HG03342 (cell line): ENCODE data around the gene PPP2R2B.

Source experiments
- ATAC-seq: cut with Tn5 transposase; IDR thresholded peaks from one replicate; pipeline ENCODE4 v1.9.1; 2021; ENCODE audit warnings: mild to moderate bottlenecking, moderate library complexity; ENCODE audit not compliant: unreplicated experiment

Gene PPP2R2B

GRCh38 chr5:146828385-146828784 lies 50.2 kb downstream of the PPP2R2B start:
- no peak for ATAC-seq

DNA sequence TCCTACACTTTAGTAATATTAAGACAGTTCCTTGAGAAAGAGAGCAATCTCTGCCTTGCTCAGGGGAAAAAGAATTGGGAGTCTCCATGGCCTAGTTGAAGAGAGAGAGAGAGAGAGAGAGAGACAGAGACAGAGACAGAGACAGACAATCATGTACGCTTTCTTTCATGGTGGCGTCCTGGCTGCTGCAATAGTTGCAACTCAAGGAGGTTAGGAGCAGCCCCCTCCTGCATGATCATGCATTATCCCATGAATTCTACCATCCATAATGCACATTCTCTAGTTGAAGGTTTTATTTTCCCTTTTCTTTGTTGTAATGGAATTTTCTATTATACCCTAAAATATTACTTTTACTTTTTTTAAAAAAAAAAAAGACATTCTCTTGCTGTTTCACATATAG lies 50.7 kb downstream of the PPP2R2B start:
- no peak for ATAC-seq

DNA sequence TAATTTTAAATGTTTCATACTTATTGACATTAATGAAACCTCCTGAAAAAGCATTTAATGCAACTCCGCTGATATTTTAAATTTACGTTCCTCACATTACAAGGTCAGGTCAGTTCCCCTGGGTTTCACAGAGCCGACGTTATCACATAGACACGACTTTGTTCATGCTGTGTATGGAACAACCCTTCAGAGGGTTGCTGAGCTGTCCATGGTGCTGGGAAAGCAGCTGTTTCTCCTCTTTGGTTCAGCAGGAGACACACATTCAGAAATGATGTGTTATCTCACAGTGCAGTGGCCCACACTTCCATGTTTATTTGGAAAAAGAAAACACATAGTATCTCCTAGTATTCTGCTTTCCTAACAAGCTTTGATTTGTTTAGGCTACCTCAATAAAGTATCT lies 53.5 kb downstream of the PPP2R2B start:
- no peak for ATAC-seq

DNA sequence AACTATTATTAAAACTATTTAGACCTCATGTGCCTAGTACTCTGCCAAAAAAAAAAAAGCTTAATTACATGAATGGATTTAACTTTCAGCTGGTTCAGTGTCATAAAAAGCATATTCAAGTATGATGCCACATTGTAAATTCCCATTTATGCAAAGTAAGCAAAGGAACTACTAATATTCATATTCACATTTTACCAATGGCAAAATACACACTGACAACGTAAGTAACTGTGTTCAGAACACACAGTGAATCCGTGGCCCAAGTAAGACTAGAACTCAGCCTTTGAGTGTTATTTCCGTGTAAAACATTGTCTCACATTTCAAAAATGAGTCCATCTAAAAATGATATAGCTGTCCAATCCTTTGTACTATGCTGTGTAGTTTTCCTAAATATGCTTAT lies 56.8 kb downstream of the PPP2R2B start:
- no peak for ATAC-seq

DNA sequence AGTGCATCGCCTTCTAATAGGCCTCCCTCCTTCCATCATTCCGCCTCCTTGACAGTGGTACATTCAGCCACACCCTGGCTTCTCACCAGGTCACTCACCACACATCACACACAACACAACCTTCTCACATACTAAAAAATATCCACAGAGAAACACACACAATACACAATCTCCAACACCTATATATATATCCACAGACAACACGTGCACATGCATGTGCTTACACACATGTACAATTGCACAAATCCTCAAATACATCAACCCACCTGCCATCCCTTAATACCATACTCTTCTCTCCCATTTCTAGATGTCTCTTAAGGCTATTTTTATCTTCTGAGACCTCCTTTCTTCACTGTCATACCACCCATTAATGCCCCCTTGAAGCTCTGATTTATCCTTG lies 57.6 kb downstream of the PPP2R2B start:
- ATAC-seq: no peak

DNA sequence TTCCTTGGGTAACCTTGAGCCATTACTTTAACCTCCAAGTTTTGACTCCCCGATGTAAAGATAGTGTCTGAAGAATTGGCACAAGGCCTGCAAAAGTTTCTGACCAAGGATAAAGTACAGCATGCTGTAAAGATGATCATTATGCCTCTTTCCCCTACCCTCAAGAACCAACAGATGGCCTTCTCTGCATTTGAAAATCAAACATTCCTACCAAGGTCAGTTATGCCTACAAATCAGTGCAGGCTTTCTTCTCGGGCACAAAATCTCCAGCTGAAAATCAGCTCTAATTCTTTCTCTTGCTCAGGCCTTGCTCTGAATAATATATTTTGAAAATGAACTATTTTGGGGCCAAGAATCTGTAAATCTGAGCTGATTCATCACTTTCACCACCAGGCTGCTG lies 59.7 kb downstream of the PPP2R2B start:
- ATAC-seq: no peak

- no peak for ATAC-seq
Observed at GRCh38 chr5:146817973-146818372, 60.6 kb downstream of the PPP2R2B start.

DNA sequence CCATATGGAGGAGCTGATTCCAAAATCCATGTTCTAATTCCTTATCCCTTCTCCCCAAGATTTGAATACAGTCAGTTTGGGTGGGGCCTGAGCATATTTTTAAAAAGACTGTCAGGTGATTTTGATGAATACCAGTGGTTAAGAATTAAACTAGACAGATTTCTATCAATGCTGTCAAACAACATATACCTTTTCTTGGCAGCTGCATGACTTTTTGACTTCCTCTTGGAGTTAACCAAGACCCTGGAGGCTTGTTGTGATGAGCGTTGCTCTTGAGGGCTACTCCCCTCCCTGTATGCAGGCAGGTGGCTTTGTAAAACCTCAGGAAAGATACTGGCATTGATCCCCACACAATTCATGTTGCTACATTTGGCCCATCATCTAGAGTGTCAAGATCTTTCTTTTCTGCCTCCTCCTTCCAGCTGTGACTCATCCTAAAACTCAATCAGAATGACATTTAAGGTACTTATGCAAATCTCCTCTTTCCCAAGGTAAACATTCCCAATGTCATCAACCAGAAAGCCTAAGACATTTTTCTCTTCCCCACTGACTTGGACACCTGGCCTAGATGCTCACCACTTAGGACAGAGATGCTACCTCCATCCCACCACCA lies 61.7 kb downstream of the PPP2R2B start:
- ATAC-seq: no peak

- ATAC-seq: no peak
Observed at GRCh38 chr5:146815411-146815810, 63.1 kb downstream of the PPP2R2B start.

DNA sequence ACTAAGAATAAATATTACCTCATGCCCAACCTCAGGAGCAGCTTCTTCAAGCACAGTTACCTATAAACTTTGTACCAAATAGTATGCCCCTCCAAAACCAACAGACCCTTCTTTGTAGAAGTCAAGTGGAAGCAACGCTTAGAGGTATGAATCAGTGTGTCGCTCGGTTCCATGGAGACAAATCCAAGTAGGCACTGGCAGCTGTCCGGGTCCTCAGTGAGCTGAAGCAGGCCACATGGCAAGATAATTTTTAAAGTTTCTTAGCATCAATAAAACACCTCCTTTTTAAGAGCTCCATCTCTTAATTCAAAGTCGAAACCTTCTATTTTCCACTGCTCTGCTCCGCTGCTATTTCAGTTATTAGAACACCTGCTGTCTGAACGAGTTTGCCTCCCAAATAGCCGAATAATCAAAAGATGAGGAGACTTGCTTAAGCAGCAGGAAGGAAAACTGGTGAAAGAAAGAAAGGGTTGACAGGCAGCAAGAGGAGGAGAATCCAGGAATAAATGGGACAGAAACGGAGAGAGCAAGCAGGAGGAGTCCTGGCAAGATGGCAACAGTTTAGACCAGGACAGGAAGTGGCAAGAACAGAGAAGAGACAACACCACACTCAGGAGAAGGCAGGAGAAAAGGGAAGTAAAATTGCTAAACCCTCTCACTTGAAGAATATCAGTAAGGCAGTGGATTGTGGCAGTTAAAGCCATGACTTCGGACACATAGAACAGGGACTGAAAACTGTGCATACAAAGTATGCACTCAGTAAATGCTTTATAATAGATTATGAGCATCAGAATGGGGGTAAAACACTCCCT lies 65.0 kb downstream of the PPP2R2B start:
- no peak for ATAC-seq

GRCh38 chr5:146805081-146805480 lies 73.5 kb downstream of the PPP2R2B start:
- ATAC-seq: no peak

- no peak for ATAC-seq
Observed at GRCh38 chr5:146802945-146803522, 75.5 kb downstream of the PPP2R2B start.

DNA sequence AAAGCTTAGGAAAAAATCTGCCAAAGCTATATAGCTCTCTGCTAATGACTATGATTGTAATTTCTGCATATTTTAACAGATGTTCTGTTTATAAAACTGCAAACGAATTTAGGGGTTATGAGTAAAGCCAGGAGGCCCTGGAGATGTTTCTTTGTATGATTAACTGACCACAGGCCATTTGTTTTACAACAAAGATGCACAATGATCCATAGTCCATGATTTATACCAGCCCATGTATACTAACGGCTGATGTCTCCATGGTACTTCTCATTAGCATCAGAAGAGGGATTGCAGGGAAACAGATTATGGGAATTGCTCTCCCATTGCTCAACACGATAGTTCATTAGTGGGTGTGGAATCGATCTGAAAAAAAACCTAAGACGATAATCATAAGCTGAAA lies 78.9 kb downstream of the PPP2R2B start:
- ATAC-seq: no peak

DNA sequence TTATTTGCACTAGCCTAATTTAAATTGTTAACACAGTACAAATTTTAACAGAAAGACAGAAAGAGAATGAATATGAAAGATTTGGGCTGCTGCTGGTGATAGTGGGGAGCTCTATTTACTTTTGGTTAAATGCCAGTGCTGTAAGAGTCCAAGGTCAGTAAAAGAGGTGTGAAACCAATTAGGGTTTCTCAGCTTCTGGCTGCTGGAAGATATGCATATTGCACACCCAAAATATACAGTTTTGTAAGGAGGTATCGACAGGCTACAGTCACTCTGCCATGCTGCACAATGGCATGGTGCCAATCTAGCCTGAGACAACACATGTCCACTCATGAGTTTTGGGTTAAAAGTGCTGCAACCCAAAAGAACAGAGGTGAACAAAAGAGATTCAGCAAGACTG lies 79.3 kb downstream of the PPP2R2B start:
- ATAC-seq: no peak

- ATAC-seq: no peak
Observed at GRCh38 chr5:146797658-146798057, 80.9 kb downstream of the PPP2R2B start.

- no peak for ATAC-seq
Observed at GRCh38 chr5:146796911-146797310, 81.6 kb downstream of the PPP2R2B start.

DNA sequence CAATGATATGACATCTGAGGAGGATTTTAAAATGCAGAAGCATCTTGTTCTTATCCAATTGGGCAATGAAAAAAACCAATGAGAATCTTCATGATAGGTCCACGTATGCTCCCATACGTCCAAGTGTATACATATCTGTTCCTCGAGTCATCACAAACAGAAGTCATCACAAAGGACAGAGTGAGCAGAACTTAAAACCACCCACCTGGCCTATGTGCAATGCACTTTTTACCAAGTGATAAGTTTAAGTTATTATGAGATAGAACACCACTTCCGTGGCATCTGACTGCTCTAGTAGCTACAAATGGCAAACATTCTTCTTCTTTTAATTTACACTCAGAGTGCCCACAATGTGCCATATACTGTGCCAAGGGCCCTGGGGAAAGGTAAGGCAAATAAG lies 82.4 kb downstream of the PPP2R2B start:
- ATAC-seq: no peak

DNA sequence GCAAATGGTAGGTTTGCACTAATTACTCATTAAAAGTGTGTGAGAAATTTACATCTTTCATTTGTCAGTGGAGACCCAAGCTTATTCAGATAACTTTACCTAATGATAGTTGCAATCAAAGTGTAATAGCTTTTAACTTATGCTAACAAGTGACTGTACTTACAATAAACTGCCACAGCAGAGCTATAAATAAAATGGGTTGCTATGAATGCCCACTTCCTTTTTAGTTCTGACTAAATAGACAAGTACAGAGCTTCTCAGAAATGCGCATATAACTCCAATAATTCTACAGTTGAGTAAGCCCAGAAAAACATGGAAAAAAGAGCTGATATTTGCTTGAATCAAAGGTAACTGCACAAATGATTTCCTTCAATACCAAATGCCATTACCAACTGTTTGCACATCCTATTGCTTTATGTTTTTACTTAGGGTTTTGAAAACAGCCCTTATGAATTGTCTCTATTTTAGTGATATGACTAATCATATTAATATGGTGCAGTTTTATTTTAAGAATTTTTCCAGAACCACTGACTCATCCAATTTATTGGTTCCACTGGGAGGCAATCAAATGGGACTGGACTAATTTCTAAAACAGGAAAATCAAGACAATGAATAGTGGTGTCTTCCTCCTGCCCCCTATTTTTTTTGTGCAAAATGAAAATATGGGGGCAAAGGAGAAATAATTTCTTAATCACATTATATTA lies 84.1 kb downstream of the PPP2R2B start:
- peak; percentile 46 for ATAC-seq

- ATAC-seq: no peak
Observed at GRCh38 chr5:146793709-146794108, 84.8 kb downstream of the PPP2R2B start.

DNA sequence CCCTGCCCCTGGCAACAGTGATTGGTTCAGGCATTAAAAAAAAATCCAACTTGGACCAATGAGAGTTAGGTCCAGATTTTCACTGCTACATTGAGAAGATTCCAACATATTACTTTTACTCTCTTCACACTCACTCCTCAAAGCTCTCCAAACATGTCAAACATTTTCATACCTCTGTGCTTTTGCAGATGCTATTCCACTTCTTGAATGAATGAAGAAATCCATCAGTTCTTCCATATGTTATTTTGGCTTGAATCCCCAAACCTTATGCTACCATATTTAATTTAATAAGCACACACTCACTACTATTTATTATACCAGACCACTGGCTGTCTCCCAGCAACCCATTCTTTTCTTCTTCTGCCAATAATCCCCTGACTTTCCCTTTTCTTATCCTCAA lies 87.1 kb downstream of the PPP2R2B start:
- no peak for ATAC-seq
